Fibroblast of lung (primary cell): Measurements from ENCODE around the gene BID.

ENCODE experiments used
- CTCF ChIP-seq, 2 donors: IDR thresholded peaks in 1 of 2; conservative IDR thresholded peaks in 1 of 2; 1 replicate in 1 of 2; 2 replicates in 1 of 2; pipeline ENCODE4 v1.5.1; 2011 to 2012; ENCODE audit warnings: low read length in 2 of 2, control low read depth in 1 of 2, inconsistent platforms in 1 of 2, low read depth in 1 of 2, mild to moderate bottlenecking in 1 of 2
- EZH2 ChIP-seq: IDR thresholded peaks from 2 replicates; pipeline ENCODE4 v1.5.1; 2012; ENCODE audit warnings: low read length, control low read depth, mild to moderate bottlenecking; ENCODE audit errors: missing control alignments

DNA sequence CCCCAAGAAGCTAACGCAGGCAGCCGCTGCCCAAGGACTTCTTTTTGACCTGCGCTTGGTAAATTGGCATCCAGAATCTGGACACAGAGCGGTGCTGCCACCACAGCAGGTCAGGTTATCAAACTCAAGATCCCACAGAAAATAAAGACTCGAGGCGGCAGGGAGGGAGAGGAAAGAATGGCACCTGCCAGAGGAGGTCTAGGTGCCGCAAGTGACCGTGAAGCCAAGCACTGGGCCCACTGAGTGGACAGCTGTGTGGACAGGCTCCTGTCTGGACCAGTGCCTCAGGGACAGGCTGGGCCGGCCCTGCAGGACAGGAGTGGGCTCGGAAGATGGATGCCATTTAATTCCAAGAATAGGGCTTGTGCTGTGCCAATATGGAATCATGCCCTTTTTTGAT is 27.4 kb downstream of the BID start:
- TF ChIP-seq CTCF (conservative IDR thresholded peaks at IDR 0.05 in 1 of 2, IDR thresholded peaks at IDR 0.05 in 1 of 2; ENCODE audit: low read depth in 1 of 2, low read length in 2 of 2) (no peak), EZH2 (no peak)
